HCT116 (cell line): Measurements from ENCODE around the gene RFTN1. TPM values are rescaled to one million over a fixed set of nuclear protein-coding genes. Genes with fewer than 3 reads are reported as not detected.

Experiments used
- ATAC-seq: fragments of 200-7000 bp; cut with Tn5 transposase; 2 replicates; pipeline ENCODE4 v1.9.1; 2020; ENCODE audit warnings: mild to moderate bottlenecking, moderate library complexity
- BruUV-seq: library from RNA; stranded (reverse); fragments of 400-500 nt; replicated peaks from 2 replicates; lab custom pipeline; 2021; lab: Mats Ljungman, UMichigan
- CTCF ChIA-PET: fragments of 300-600 bp; sonication (Branson Sonifier 250); formaldehyde crosslinking; loops from one replicate; lab custom pipeline; 2021; ENCODE audit warnings: antibody characterized with exemption; lab: Charles Lee
- POLR2A ChIA-PET: fragments of 300-600, 350-600 bp; sonication (Branson Sonifier 250); formaldehyde crosslinking; loops from one replicate; lab custom pipeline; 2021; ENCODE audit warnings: antibody characterized with exemption; lab: Charles Lee
- RAD21 ChIA-PET, 2 experiments: fragments of 300-600 bp; sonication (Branson Sonifier 250); formaldehyde crosslinking; loops; one replicate each; lab custom pipeline; 2023; ENCODE audit warnings: low total read pairs in 2 of 2; ENCODE audit not compliant: uncharacterized antibody in 2 of 2, unreplicated experiment in 2 of 2, low non-redundant PET in 1 of 2; lab: Charles Lee
- DNase-seq: peaks from one replicate; pipeline ENCODE4 v3.0.0-alpha.2; 2010; ENCODE audit warnings: low read depth, low spot score
- H2AFZ ChIP-seq: fragments of 200-600 bp; shearing (Covaris generic), sonication (generic); 2 replicates; pipeline ENCODE4 v1.6.1; 2017; ENCODE audit warnings: low read depth, mixed run types, mixed read lengths, antibody characterized with exemption, low read length; ENCODE audit not compliant: poor library complexity, severe bottlenecking
- H3K27ac ChIP-seq: 2 replicates; pipeline ENCODE4 v1.5.1; 2012; ENCODE audit warnings: low read depth, low read length
- H3K27me3 ChIP-seq: fragments of 200-600 bp; sonication (generic); 2 replicates; pipeline ENCODE4 v1.6.1; 2016; ENCODE audit warnings: mixed run types, low read length, mixed read lengths; ENCODE audit not compliant: insufficient read depth
- H3K36me3 ChIP-seq, 2 experiments: fragments of 200-500 bp in 1 of 2; fragments of 200-600 bp in 1 of 2; sonication (Bioruptor generic) in 1 of 2; sonication (generic) in 1 of 2; 2 replicates each; pipeline versions ENCODE4 v1.5.1 to v1.6.1; 2014 to 2016; ENCODE audit warnings: low read length in 2 of 2, inconsistent platforms in 1 of 2, mixed read lengths in 1 of 2, mixed run types in 1 of 2; ENCODE audit not compliant: insufficient read depth in 2 of 2, control insufficient read depth in 1 of 2
- H3K4me1 ChIP-seq, 2 experiments: fragments of 200-600 bp in 1 of 2; sonication (generic) in 1 of 2; 2 replicates each; pipeline versions ENCODE4 v1.5.1 to v1.6.1; 2012 to 2017; ENCODE audit warnings: low read length in 2 of 2, inconsistent platforms in 1 of 2, mild to moderate bottlenecking in 1 of 2, mixed read lengths in 1 of 2, mixed run types in 1 of 2, moderate library complexity in 1 of 2; ENCODE audit not compliant: insufficient read depth in 2 of 2, control insufficient read depth in 1 of 2
- H3K4me2 ChIP-seq: fragments of 200-600 bp; sonication (generic); 2 replicates; pipeline ENCODE4 v1.6.1; 2017; ENCODE audit warnings: mixed run types, low read length, mixed read lengths
- H3K4me3 ChIP-seq, 2 experiments: fragments of 200-600 bp in 1 of 2; sonication (generic) in 1 of 2; replicated peaks in 1 of 2; 2 replicates each; pipeline ENCODE4 v1.5.1; 2011 to 2016; ENCODE audit warnings: low read length in 2 of 2, control low read depth in 1 of 2, low read depth in 1 of 2, mild to moderate bottlenecking in 1 of 2, mixed read lengths in 1 of 2, mixed run types in 1 of 2
- H3K79me2 ChIP-seq: fragments of 200-600 bp; sonication (generic); 2 replicates; pipeline ENCODE4 v1.6.1; 2017; ENCODE audit warnings: mild to moderate bottlenecking, mixed run types, low read length, moderate library complexity, mixed read lengths; ENCODE audit not compliant: insufficient read depth
- H3K9ac ChIP-seq: fragments of 200-600 bp; sonication (generic); 2 replicates; pipeline ENCODE4 v1.6.1; 2016; ENCODE audit warnings: low read length, mixed read lengths
- H3K9me2 ChIP-seq: fragments of 200-600 bp; sonication (generic), shearing (Covaris generic); 2 replicates; pipeline ENCODE4 v1.6.1; 2017; ENCODE audit warnings: mixed run types, mild to moderate bottlenecking, moderate library complexity; ENCODE audit not compliant: insufficient read depth
- H3K9me3 ChIP-seq, 2 experiments: fragments of 200-500 bp in 1 of 2; fragments of 200-600 bp in 1 of 2; sonication (Bioruptor generic) in 1 of 2; sonication (generic) in 1 of 2; 2 replicates each; pipeline ENCODE4 v1.6.1; 2014 to 2017; ENCODE audit warnings: low read length in 2 of 2, mixed read lengths in 2 of 2, inconsistent platforms in 1 of 2, low read depth in 1 of 2, mild to moderate bottlenecking in 1 of 2, mixed run types in 1 of 2, moderate library complexity in 1 of 2; ENCODE audit not compliant: control insufficient read depth in 1 of 2, insufficient read depth in 1 of 2
- H4K20me1 ChIP-seq: fragments of 200-600 bp; sonication (generic), shearing (Covaris generic); 2 replicates; pipeline ENCODE4 v1.6.1; 2017; ENCODE audit warnings: mixed run types, mild to moderate bottlenecking, moderate library complexity; ENCODE audit not compliant: insufficient read depth
- CEBPB ChIP-seq: IDR thresholded peaks from 2 replicates; pipeline ENCODE4 v1.6.1; 2012; ENCODE audit warnings: low read depth
- POLR2A ChIP-seq: IDR thresholded peaks from 2 replicates; pipeline ENCODE4 v1.7.0; 2011; ENCODE audit warnings: borderline replicate concordance; ENCODE audit not compliant: insufficient read depth, insufficient read length; ENCODE audit errors: extremely low read depth
- POLR2AphosphoS5 ChIP-seq: IDR thresholded peaks from 2 replicates; pipeline ENCODE4 v1.6.1; 2011; ENCODE audit warnings: mild to moderate bottlenecking, low read depth, low read length, moderate library complexity
- ZFX ChIP-seq: fragments of 450-650 bp; IDR thresholded peaks from 2 replicates; pipeline ENCODE4 v1.6.1; 2017
- ZNF274 ChIP-seq: fragments of 200-500 bp; sonication (Bioruptor generic); IDR thresholded peaks from 2 replicates; pipeline ENCODE4 v1.6.1; 2014; ENCODE audit warnings: mild to moderate bottlenecking, low read depth, low read length, inconsistent platforms
- intact Hi-C: fragments of 100-400 bp; cut with micrococcal nuclease; formaldehyde crosslinking; loops from 2 replicates; pipeline ENCODE4 v1.10.0; 2022
- total RNA-seq: library from RNA; stranded (reverse); gene quantifications from one replicate; pipeline ENCODE4 v1.2.1, GENCODE V29; 2021; ENCODE audit not compliant: unreplicated experiment
- TF ChIP-seq, protein P1 (sequence below): IDR thresholded peaks from 2 replicates; pipeline ENCODE4 v1.6.1; 2012; ENCODE audit warnings: low read depth
- TF ChIP-seq, protein P2 (sequence below): IDR thresholded peaks from 2 replicates; pipeline ENCODE4 v1.6.1; 2011; ENCODE audit warnings: mild to moderate bottlenecking, low read length, moderate library complexity; ENCODE audit not compliant: insufficient replicate concordance; ENCODE audit errors: extremely low read depth
- TF ChIP-seq, protein P3 (sequence below), 3 experiments: fragments of 200-600 bp in 1 of 3; sonication (generic) in 1 of 3; IDR thresholded peaks in 2 of 3; conservative IDR thresholded peaks in 1 of 3; 2 replicates each; pipeline ENCODE4 v1.5.1; 2012 to 2017; ENCODE audit warnings: low read depth in 2 of 3, low read length in 2 of 3, antibody characterized with exemption in 1 of 3, borderline replicate concordance in 1 of 3, control low read depth in 1 of 3, mild to moderate bottlenecking in 1 of 3, mixed read lengths in 1 of 3, mixed run types in 1 of 3, moderate library complexity in 1 of 3; ENCODE audit not compliant: insufficient read depth in 1 of 3

RFTN1 gene
- total RNA-seq, 1 experiment from 2014 or later = 3.9 TPM

DNA sequence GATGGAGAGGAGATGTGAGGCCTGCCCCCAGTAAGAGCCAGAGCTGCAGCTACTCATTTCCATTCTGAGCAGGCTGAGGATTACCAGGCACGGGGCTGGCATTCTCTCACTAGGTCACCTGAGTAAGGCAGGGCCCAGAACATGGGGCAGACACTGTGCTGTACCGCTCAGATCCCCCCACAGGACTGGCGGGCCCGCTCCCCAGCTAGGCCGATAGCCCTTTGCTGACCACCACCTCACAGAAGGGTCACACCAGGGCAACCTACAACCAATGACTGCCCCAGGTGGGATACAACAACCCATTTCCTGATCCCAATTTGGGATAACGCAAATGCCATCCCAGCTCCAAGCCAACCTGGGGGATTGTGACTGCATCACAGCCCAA lies 195.9 kb downstream of the RFTN1 start:
- ATAC-seq = no peak
- Histone ChIP-seq H3K27ac (no peak overlapping the region), H2AFZ (no peak overlapping the region), H4K20me1 (no peaks in the 10 kb centered on the region), H3K79me2 (no peaks in the 10 kb centered on the region), H3K4me3 (no peak overlapping the region), H3K9me2 (no peaks in the 10 kb centered on the region), H3K4me1 (no peaks in the 10 kb centered on the region), H3K4me2 (no peak overlapping the region), H3K36me3 (no peaks in the 10 kb centered on the region), H3K27me3 (no peaks in the 10 kb centered on the region), H3K9ac (no peak overlapping the region), H3K9me3 (no peaks in the 10 kb centered on the region)
- no TSS peak for BruUV-seq
- ChIA-PET RAD21 (no interaction called here), POLR2A (no interaction called here), CTCF (interaction anchor here (1.2 kb wide), 1 partner anchor 13 kb away, joined by 3 read pairs; no protein-coding TSS in a partner anchor)
- intact Hi-C loops = no loop called here
- TF ChIP-seq POLR2AphosphoS5 = no peak
- TF ChIP-seq, protein P1, sequence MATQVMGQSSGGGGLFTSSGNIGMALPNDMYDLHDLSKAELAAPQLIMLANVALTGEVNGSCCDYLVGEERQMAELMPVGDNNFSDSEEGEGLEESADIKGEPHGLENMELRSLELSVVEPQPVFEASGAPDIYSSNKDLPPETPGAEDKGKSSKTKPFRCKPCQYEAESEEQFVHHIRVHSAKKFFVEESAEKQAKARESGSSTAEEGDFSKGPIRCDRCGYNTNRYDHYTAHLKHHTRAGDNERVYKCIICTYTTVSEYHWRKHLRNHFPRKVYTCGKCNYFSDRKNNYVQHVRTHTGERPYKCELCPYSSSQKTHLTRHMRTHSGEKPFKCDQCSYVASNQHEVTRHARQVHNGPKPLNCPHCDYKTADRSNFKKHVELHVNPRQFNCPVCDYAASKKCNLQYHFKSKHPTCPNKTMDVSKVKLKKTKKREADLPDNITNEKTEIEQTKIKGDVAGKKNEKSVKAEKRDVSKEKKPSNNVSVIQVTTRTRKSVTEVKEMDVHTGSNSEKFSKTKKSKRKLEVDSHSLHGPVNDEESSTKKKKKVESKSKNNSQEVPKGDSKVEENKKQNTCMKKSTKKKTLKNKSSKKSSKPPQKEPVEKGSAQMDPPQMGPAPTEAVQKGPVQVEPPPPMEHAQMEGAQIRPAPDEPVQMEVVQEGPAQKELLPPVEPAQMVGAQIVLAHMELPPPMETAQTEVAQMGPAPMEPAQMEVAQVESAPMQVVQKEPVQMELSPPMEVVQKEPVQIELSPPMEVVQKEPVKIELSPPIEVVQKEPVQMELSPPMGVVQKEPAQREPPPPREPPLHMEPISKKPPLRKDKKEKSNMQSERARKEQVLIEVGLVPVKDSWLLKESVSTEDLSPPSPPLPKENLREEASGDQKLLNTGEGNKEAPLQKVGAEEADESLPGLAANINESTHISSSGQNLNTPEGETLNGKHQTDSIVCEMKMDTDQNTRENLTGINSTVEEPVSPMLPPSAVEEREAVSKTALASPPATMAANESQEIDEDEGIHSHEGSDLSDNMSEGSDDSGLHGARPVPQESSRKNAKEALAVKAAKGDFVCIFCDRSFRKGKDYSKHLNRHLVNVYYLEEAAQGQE = no peak
- TF ChIP-seq ZNF274 = no peak
- TF ChIP-seq POLR2A = no peak
- TF ChIP-seq, protein P2, sequence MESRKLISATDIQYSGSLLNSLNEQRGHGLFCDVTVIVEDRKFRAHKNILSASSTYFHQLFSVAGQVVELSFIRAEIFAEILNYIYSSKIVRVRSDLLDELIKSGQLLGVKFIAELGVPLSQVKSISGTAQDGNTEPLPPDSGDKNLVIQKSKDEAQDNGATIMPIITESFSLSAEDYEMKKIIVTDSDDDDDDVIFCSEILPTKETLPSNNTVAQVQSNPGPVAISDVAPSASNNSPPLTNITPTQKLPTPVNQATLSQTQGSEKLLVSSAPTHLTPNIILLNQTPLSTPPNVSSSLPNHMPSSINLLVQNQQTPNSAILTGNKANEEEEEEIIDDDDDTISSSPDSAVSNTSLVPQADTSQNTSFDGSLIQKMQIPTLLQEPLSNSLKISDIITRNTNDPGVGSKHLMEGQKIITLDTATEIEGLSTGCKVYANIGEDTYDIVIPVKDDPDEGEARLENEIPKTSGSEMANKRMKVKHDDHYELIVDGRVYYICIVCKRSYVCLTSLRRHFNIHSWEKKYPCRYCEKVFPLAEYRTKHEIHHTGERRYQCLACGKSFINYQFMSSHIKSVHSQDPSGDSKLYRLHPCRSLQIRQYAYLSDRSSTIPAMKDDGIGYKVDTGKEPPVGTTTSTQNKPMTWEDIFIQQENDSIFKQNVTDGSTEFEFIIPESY = no peak
- TF ChIP-seq, protein P3, sequence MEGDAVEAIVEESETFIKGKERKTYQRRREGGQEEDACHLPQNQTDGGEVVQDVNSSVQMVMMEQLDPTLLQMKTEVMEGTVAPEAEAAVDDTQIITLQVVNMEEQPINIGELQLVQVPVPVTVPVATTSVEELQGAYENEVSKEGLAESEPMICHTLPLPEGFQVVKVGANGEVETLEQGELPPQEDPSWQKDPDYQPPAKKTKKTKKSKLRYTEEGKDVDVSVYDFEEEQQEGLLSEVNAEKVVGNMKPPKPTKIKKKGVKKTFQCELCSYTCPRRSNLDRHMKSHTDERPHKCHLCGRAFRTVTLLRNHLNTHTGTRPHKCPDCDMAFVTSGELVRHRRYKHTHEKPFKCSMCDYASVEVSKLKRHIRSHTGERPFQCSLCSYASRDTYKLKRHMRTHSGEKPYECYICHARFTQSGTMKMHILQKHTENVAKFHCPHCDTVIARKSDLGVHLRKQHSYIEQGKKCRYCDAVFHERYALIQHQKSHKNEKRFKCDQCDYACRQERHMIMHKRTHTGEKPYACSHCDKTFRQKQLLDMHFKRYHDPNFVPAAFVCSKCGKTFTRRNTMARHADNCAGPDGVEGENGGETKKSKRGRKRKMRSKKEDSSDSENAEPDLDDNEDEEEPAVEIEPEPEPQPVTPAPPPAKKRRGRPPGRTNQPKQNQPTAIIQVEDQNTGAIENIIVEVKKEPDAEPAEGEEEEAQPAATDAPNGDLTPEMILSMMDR (IDR thresholded peaks at IDR 0.05 in 2 of 3, conservative IDR thresholded peaks at IDR 0.05 in 1 of 3; ENCODE audit: borderline replicate concordance in 1 of 3, insufficient read depth in 1 of 3, low read depth in 2 of 3, low read length in 2 of 3) = no peak
- TF ChIP-seq ZFX = no peak
- no peak for TF ChIP-seq CEBPB
- no peak for DNase-seq
